HG03439 (cell line): ENCODE measurements around the gene TRIM24.
"Not testable (repeated sequence)": the region's sequence is repeated elsewhere in the genome, so short reads cannot be mapped to it uniquely, and the experiment has no call there.

Source experiments
- ATAC-seq: cut with Tn5 transposase; IDR thresholded peaks from one replicate; pipeline ENCODE4 v1.9.1; 2021; ENCODE audit warnings: mild to moderate bottlenecking, moderate library complexity; ENCODE audit not compliant: unreplicated experiment

Gene TRIM24

DNA sequence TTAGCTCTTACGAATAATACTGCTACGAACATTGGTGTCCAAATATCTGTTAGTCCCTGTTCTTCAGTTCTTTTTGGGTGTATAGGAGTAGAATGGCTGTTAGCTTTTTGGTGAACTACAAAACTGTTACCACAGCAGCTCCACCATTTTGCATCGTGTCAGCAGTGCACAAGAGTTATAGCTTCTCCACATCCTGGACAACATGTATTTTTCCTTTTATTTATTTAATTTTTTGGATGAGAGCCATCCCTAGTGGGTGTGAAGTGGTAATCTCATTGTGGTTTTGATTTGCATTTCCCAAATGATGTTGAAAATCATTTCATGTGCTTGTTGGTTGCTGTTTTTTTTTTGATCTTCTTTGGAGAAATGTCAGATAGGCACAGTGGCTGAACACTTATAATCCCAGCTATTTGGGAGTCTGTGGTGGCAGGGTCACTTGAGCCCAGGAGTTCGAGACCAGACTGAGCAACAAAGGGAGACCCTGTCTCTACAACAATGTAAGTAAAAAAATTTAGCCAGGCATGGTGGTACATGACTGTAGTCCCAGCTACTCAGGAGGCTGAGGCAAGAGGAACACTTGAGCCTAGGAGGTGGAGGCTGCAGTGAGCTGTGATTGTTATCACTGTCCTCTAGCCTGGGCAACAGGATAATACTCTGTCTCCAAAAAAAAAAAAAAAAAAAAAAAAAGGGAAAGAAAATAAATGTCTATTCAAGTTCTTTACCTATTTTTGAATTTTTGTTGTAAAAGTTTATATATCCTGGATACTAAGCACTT is 31.7 kb downstream of the TRIM24 start:
- ATAC-seq: no peak

DNA sequence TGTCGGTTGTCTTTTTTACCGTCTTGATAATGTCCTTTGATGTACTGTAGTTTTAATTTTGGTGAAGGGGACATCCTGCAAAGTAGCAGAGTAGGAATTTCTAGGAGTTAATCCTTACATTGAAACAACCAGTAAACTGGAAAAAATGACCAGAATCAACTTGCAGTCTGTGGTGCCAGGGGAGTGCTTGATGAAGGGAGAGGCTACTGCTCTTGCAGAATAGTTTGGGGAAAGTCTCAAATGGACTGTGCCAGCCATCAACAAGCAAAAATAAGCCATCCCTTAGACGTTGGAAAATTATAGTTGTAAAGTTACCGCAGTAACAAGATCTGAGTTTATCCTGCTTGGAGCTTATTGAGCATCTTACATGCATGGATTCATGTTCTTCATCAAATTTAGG is 32.4 kb downstream of the TRIM24 start:
- no peak for ATAC-seq

DNA sequence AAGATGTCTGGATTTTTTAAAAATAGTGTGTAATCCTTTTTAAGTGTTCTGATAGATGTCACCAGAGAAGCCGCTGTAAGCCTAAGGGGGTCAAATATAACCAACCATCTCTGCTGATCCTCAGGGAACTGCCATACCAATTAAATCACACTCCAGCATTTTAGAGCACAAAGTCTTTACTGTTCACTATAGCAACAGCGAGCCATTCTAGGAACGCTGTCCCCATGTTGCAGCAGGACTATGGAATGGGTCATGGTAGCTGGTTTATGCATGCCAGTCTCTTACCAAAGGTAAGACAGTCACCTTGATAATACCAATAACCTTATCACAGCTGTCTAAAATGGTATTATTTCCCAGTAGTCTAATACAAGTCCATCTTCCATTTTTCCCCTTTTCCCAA is 33.5 kb downstream of the TRIM24 start:
- no peak for ATAC-seq

DNA sequence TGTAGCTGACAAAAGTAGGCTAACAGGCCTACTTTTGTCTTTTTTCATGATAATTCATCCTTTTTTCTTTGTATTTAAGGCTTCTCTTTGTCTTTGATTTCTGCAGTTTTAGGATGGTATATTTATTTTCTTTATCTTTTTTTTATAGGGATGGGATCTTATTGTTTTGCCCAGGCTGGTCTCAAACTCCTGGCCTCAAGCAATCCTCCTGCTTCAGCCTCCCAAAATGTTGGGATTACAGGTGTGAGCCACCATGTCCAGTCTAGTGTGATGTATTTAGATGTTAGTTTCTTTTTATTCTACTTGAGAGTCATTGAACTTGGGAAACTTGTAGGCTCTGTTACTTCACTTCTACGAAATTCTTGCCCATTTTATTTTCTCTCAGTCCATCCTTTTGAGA is 35.4 kb downstream of the TRIM24 start:
- no peak for ATAC-seq

DNA sequence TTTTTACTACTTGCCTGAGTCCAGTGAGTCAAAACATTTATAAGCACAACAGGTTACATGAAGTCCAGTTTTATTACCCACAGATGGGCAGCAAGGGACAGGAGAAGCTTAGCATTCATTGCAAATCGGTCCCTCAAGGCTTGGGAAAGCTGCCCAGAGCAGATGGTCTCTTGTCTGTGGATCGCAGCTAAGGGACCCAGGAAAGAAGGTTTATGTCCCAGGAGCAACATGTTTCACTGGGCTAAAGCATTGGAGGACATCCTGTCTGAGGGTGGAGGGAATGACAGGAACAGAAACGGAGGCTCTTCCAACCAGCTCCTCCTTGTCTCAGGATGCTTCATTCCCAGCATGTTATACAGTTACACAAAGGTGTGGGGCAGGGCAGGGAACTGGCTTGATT is 39.3 kb downstream of the TRIM24 start:
- no peak for ATAC-seq

DNA sequence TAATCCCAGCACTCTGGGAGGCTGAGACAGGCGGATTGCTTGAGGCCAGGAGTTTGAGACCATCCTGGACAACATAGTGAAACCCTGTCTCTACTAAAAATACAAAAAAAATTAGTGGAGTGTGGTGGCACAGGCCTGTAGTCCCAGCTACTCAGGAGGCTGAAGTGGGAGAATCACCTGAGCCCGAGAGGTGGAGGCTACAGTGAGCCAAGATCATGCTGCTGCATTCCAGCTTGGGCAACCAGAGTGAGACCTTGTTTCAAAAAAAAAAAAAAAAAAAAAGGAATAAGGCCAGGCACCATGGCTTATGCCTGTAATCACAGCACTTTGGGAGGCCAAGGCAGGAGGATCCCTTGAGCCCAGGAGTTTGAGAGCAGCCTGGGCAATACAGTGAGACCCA is 40.2 kb downstream of the TRIM24 start:
- not testable (repeated sequence) for ATAC-seq

DNA sequence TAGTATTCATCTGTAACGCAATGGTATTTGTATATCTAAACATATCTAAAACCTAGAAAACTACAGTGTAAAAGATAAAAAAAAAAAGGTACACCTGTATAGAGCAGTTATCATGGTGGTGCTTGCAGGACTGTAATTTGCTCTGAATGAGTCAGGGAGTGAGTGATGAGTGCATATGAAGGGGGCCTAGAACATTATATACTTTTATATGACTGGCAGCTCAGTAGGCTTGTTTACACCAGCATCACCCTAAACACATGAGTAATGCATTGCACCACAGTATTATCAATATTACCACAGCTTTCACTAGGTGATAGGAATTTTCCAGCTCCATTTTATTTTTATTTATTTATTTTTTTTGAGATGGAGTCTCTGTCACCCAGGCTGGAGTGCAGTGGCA is 40.8 kb downstream of the TRIM24 start:
- no peak for ATAC-seq

DNA sequence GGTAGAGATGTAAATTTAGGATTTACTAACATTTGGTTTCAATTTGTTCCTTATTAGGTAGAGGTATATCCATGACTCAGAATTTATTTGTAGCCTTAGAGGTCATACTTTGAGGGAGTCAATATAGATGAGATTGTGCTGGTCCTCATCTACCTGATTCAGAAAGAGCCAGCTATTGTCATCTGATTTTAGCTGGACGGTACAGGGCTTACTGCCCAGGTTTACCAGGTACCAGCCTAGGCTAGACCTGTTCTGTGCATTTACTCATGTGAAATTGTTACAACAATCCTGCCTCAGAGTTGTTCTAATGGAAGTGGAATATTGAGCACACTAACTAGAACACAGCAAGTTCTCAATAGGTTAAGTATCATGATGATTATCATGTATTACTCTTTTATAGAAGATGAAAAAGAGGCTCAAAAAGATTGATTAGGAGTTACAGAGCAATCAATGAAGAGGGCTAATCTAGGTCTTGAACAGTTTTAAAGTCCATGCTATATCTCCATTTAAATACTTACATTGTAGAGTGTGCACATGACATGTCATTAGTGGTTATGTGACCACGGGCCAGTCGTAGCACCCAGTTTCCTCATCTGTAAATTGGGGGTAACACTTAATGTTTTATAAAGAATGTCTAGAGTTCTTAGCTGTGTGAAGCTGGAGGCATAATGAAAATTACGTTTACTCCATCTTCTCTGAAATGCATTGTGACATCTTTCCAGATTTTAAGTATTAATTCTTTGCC is 42.1 kb downstream of the TRIM24 start:
- ATAC-seq: no peak

DNA sequence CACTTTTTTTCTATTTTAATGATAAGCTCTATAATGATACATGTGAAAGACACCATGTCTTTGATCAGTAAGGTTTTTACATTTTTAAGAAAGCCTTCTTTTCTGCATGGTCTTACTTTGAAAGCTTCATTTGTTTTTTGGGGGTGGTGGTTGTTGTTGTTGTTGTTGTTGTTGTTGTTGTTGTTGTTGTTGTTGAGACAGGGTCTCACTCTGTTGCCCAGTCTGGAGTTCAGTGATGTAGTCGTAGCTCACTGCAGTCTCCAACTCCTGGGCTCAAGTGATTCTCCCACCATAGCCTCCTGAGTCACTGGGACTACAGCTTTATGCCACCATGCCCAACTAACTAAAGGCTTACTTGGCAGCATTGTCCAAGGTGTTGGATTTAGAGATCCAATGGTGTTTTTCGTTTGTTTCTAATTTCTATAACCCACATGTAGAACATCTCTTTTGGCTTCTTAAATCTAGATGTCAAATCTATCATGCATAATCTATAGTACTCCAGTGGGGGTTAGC is 45.4 kb downstream of the TRIM24 start:
- no peak for ATAC-seq

DNA sequence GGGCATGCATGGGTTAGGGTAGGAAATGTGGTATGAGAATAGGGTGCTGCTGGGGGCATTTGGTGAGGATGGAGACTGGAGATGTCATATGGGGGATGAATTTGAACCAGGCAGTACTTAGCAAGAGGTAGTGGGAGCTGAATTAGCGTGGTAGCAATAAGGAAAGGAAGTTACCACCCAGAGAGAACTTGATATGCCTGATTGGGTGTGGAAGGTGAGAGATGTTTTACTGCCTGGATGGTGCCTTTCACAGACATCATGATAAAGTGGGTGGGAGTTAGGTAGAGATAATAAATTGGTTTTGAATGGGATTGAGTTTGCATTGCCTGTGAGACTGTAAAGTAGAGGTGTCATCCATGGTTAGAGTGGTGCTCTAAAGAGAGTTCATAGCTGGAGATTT is 46.7 kb downstream of the TRIM24 start:
- no peak for ATAC-seq

DNA sequence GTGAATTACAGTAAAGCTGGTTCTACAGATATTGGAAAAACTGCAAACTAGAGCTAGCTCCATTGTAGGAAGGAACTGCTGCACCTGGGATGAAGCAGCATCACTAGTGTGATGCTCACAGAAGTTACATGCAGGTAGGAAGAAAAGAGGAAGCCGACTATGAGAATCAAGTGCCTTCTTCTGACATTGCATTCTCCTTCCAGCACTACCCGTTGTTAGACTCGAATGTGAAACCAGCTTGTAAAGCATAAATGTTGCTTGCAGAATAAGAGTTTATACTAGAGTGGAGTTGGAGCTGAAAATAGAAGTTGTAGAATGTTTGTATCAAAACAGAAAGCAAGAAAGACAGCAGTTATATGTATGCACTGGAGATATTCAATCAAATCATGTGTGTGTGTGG is 49.9 kb downstream of the TRIM24 start:
- no peak for ATAC-seq

DNA sequence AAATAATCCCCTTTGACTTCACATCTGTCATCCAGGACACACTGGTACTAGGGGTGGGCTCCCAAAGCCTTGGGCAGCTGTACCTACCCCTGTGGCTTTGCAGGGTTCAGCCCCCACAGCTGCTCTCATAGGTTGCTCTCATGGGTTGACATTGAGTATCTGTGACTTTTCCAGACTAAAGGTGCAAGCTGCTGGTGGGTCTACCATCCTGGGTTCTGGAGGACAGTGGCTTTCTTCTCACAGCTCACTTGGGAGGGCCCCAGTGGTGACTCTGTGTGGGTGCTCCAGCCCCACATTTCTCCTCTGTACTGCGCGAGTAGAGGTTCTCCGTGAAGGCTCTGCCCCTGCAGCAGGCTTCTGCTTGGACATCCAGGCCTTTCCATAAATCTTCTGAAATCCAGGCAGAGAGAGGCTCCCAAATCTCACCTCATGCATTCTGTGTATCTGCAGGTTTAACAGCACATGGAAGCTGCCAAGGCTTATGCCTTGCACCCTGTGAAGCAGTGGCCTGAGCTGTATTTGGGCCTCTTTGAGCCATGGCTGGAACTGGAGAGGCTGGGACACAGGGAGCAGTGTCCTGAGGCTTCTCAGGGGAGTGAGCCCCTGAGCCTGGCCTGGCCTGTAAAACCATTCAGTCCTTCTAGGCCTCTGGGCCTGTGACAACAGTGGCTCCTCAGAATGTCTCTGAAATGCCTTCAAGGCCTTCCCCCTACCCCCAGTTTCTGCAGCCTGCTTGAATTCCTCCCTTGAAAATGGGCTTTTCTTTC is 52.2 kb downstream of the TRIM24 start:
- ATAC-seq: no peak

DNA sequence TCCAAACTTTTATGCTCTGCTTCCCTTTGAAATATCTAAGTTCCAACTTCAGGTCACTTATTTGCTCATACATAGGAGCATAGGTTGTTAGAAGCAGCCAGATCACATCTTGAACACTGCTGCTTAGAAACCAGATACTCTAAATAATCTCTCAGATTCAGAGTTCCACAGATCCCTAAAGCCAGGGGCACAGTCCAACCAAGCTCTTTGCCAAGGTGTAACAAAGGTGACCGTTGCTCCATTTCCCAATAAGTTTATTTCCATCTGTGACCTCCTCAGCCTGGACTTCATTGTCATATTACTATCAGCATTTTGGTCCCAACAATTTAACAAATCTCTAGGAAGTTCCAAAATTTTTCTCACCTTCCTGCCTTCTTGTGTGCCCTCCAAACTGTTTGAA is 52.8 kb downstream of the TRIM24 start:
- ATAC-seq: no peak

DNA sequence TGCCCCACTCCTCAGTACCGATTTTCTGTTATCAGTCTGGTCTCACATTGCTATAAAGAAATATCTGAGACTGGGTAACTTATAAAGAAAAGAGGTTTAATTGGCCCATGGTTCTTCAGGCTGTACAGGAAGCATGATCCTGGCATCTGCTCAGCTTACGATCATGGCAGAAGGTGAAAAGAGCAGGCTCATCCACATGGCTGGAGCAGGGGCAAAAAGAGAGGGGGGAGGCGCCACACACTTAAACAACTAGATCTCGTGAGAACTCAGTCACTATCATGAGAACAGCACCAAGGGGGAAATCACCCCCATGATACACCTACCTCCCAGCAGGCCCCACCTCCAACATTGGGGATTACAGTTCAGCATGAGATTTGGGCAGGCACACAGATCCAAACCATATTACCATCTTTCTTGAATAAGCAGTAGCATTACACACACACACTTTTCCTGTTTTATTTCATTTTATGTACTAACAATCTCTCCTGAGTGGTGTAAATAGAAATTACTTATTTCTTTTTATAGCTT is 53.3 kb downstream of the TRIM24 start:
- no peak for ATAC-seq

DNA sequence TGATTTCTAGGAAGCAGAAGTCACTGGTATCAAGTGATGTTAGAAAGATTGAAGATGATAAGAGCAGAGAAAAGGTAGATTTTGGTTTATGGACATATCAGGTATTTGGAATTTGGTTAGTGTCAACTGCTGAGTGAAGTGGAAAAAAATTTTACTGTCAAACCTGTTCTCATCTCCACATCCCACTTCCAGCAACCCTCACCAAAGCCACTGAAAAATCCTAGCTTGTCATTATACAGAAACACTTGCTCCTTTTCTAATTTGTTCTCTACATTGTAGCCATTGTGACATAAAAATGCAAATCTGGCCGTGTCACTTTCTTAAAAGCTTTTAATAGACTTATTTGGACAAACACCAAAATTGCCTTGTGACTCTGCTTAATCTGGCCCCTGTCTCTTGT is 54.0 kb downstream of the TRIM24 start:
- no peak for ATAC-seq

DNA sequence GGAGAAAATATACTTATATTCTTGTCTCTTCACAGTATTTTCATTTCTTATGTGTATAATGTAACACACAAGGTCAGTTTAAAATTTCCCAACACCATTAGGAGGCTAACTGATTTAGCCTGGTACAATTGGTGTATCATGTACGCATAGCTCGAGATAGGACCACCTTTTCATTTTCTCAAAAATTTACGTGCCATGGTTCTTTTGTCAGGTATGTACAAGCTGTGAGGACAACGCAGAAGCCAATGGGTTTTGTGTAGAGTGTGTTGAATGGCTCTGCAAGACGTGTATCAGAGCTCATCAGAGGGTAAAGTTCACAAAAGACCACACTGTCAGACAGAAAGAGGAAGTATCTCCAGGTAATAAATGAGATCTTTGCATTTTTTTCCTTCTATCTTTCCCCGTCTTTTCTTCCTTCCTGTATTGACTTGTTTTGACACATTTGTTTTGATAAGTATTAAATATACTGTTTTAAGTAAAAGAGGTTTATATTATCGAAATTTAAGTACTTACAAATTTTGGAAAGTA is 55.0 kb downstream of the TRIM24 start:
- no peak for ATAC-seq

DNA sequence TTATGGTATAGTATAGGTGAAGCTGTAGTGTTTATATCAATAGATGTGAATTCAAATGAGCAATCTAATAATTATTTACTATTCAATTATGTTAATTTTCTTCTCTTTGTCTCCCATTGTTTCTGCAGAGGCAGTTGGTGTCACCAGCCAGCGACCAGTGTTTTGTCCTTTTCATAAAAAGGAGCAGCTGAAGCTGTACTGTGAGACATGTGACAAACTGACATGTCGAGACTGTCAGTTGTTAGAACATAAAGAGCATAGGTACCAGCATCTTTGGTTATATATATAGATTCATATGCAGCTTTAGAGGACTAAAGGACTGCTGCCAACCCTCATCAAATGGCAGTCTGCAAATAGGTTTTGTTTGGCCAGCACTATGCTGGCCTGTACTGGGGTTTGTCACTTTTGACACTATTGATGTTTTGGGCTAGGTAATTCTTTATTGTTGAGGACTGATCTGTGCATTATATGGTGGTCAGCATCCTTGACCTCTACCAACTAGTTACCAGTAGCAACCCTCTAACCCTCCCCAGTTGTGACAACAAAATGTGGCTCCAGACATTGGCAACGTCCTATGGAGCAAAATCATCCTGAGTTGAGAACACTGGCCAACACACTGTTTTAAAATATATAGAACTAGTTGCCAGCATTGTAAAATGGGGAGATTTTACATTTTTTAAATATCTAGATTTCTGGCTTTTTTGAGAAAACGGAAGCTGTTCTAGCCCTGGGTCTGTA is 59.2 kb downstream of the TRIM24 start:
- no peak for ATAC-seq

DNA sequence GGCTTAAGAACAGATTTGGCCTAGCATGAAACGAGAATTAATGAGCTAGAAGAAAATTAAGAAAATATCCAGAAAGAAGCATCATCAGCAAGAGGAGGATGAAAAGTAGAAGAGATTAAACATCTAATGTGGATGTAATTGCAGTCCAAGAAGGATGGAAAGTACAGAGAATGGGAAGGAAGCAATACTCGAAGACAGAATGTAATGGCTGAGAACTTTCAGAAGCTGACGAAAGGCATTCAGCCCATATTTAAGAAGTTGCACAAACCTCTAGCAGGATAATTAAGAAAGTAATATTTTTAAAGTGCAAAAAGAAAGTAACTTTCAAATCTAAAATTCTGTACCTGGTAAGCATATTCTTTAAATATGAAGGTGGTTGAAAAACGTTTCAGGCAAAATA is 60.7 kb downstream of the TRIM24 start:
- no peak for ATAC-seq

DNA sequence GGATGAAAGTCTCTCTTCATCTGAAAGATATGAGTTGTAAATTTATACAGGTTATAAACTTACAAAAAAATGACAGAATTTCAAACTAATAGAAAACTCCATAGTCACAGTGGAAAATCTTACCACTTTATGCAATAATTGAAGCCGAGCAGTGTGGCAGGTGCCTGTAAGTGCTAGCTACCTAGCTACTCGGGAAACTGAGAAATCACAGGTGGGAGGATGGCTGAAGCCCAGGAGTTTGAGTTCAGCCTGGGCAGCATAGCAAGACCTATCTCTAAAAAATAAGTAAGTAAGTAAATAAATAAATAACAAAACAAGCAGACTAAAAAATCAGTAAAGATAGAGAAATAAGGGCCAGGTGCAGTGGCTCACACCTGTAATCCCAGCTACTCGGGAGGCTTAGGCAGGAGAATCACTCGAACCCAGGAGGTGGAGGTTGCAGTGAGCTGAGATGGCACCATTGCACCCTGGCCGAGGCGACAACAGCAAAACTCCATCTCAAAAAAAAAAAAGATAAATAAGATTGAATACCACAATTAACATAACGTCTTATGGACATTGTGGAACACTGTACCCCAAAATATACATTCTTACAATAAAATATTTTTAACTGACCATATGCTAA is 61.9 kb downstream of the TRIM24 start:
- ATAC-seq: no peak

DNA sequence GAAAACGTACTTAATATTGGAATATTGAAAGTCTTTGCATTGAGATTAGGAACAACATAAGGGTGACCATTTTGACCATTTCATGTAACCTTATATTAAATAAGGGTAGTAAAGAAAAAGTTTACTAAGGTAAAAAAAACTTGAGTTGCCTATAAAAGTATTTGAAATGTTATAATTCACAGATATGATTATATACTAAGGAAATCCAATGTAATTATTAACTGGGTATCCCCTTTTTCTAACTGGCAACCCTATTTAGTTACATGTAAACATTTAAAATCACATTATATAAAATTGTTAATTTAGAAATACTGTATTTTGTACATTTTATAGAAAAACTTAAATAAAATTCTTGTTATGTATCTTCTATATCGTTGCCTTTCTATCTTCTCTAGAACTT is 64.2 kb downstream of the TRIM24 start:
- ATAC-seq: no peak
